HG03097 (cell line): ENCODE measurements around the gene DOLPP1.

Experiments used
- ATAC-seq: cut with Tn5 transposase; IDR thresholded peaks from one replicate; pipeline ENCODE4 v1.9.1; 2021; ENCODE audit not compliant: unreplicated experiment, low FRiP score

The DOLPP1 gene

GRCh38 chr9:129080601-129081387 is at the start of gene DOLPP1:
TSS of gene DOLPP1 (plus strand) at chr9:129081111. CDS start at chr9:129081132, 21 bp downstream.
- peak; percentile 88 for ATAC-seq

GRCh38 chr9:129031514-129031913 is 49.4 kb upstream of the DOLPP1 start:
- no peak for ATAC-seq

- no peak for ATAC-seq
Measured at GRCh38 chr9:129032541-129033159, 48.3 kb upstream of the DOLPP1 start.

- no peak for ATAC-seq
Measured at GRCh38 chr9:129033216-129033615, 47.7 kb upstream of the DOLPP1 start.

- peak; percentile 10 for ATAC-seq
Measured at GRCh38 chr9:129035838-129036237, 45.1 kb upstream of the DOLPP1 start.

GRCh38 chr9:129036241-129036922 is 44.5 kb upstream of the DOLPP1 start, which contains the start of gene MIGA2:
TSS of gene MIGA2 (plus strand) at chr9:129036626. CDS start at chr9:129040595, 3,969 bp downstream.
- ATAC-seq, result peak; percentile 95

GRCh38 chr9:129036923-129037766 is 43.8 kb upstream of the DOLPP1 start:
- no peak for ATAC-seq

GRCh38 chr9:129037767-129038098 is 43.2 kb upstream of the DOLPP1 start:
- no peak for ATAC-seq

GRCh38 chr9:129038109-129038852 is 42.6 kb upstream of the DOLPP1 start:
- ATAC-seq, result no peak

GRCh38 chr9:129040113-129040643 is 40.7 kb upstream of the DOLPP1 start:
- no peak for ATAC-seq

GRCh38 chr9:129042016-129042415 is 38.9 kb upstream of the DOLPP1 start:
- ATAC-seq, result no peak

- no peak for ATAC-seq
Measured at GRCh38 chr9:129052592-129052991, 28.3 kb upstream of the DOLPP1 start.

- ATAC-seq, result no peak
Measured at GRCh38 chr9:129053020-129053419, 27.9 kb upstream of the DOLPP1 start.

- ATAC-seq, result no peak
Measured at GRCh38 chr9:129054163-129054851, 26.6 kb upstream of the DOLPP1 start.

- no peak for ATAC-seq
Measured at GRCh38 chr9:129058965-129059795, 21.7 kb upstream of the DOLPP1 start.

GRCh38 chr9:129059796-129060785 is 20.8 kb upstream of the DOLPP1 start:
- ATAC-seq, result no peak

GRCh38 chr9:129060991-129061390 is 19.9 kb upstream of the DOLPP1 start:
- ATAC-seq, result no peak
